WTC11 (cell line): ENCODE measurements around the gene CLRN3. TPM values are rescaled to one million over a fixed set of nuclear protein-coding genes. Genes with fewer than 3 reads are reported as not detected.

Experiments
- ATAC-seq: fragments of 200-7000 bp; cut with Tn5 transposase; 2 replicates; pipeline ENCODE4 v1.10.0; 2021; ENCODE audit warnings: mild to moderate bottlenecking, moderate library complexity
- CTCF ChIA-PET: fragments of 300-600 bp; sonication (Branson Sonifier 250); formaldehyde crosslinking; loops from one replicate; lab custom pipeline; 2021; ENCODE audit warnings: antibody characterized with exemption; lab: Charles Lee
- POLR2A ChIA-PET: fragments of 350-600 bp; sonication (Branson Sonifier 250); formaldehyde crosslinking; loops from one replicate; lab custom pipeline; 2021; ENCODE audit warnings: antibody characterized with exemption; lab: Charles Lee
- DNase-seq: peaks from one replicate; pipeline ENCODE4 v3.0.0; 2021; ENCODE audit warnings: low spot score
- H3K27ac Mint-ChIP-seq: 2 replicates; pipeline ENCODE4 v1.8.0; 2021; ENCODE audit warnings: mixed read lengths
- H3K27me3 Mint-ChIP-seq: 2 replicates; pipeline ENCODE4 v1.8.0; 2021; ENCODE audit warnings: low read depth, mild to moderate bottlenecking, moderate library complexity, mixed read lengths
- H3K36me3 Mint-ChIP-seq: 2 replicates; pipeline ENCODE4 v1.8.0; 2021; ENCODE audit warnings: mixed read lengths
- H3K4me1 Mint-ChIP-seq: 2 replicates; pipeline ENCODE4 v1.8.0; 2022; ENCODE audit warnings: mixed read lengths
- H3K4me3 Mint-ChIP-seq: 2 replicates; pipeline ENCODE4 v1.8.0; 2021; ENCODE audit warnings: mild to moderate bottlenecking, moderate library complexity, mixed read lengths
- H3K9me3 Mint-ChIP-seq: 2 replicates; pipeline ENCODE4 v1.8.0; 2021; ENCODE audit warnings: mixed read lengths
- EMX1 ChIP-seq: fragments of 250-450 bp; sonication (Bioruptor Pico); IDR thresholded peaks from 2 replicates; pipeline ENCODE4 v1.8.0; 2021; ENCODE audit warnings: mild to moderate bottlenecking
- ESRRA ChIP-seq: sonication (generic); formaldehyde crosslinking; IDR thresholded peaks from 2 replicates; pipeline ENCODE4 v1.8.1; 2022; ENCODE audit warnings: mild to moderate bottlenecking, missing genetic modification reagents, borderline replicate concordance
- FOXP1 ChIP-seq: sonication (generic); formaldehyde crosslinking; IDR thresholded peaks from 2 replicates; pipeline ENCODE4 v1.8.0; 2022; ENCODE audit warnings: missing genetic modification reagents, mild to moderate bottlenecking, moderate library complexity, borderline replicate concordance
- GRHL2 ChIP-seq: fragments of 250-450 bp; sonication (Bioruptor Pico); IDR thresholded peaks from 2 replicates; pipeline ENCODE4 v1.8.0; 2022; ENCODE audit warnings: mild to moderate bottlenecking, moderate library complexity; ENCODE audit not compliant: insufficient replicate concordance, severe bottlenecking
- GTF2I ChIP-seq: fragments of 250-450 bp; sonication (Bioruptor Pico); conservative IDR thresholded peaks from 2 replicates; pipeline ENCODE4 v1.4.0; 2021; ENCODE audit warnings: mild to moderate bottlenecking
- JUN ChIP-seq: sonication (generic); formaldehyde crosslinking; IDR thresholded peaks from 2 replicates; pipeline ENCODE4 v1.8.0; 2023; ENCODE audit warnings: mild to moderate bottlenecking, missing genetic modification reagents
- PRRX2 ChIP-seq: fragments of 250-450 bp; sonication (Bioruptor Pico); IDR thresholded peaks from 2 replicates; pipeline ENCODE4 v1.8.0; 2021; ENCODE audit warnings: mild to moderate bottlenecking
- RELA ChIP-seq: sonication (generic); formaldehyde crosslinking; IDR thresholded peaks from 2 replicates; pipeline ENCODE4 v1.8.1; 2022; ENCODE audit warnings: missing genetic modification reagents, mild to moderate bottlenecking, borderline replicate concordance
- RORB ChIP-seq: fragments of 250-450 bp; sonication (Bioruptor Pico); IDR thresholded peaks from 2 replicates; pipeline ENCODE4 v1.9.0; 2021; ENCODE audit warnings: mild to moderate bottlenecking
- SOX15 ChIP-seq: fragments of 250-450 bp; sonication (Bioruptor Pico); IDR thresholded peaks from 2 replicates; pipeline ENCODE4 v1.9.0; 2021; ENCODE audit warnings: mild to moderate bottlenecking
- TEAD4 ChIP-seq: sonication (generic); formaldehyde crosslinking; IDR thresholded peaks from 2 replicates; pipeline ENCODE4 v1.8.0; 2022; ENCODE audit warnings: mild to moderate bottlenecking, missing genetic modification reagents
- ZNF121 ChIP-seq: sonication (generic); formaldehyde crosslinking; IDR thresholded peaks from 2 replicates; pipeline ENCODE4 v1.8.0; 2023; ENCODE audit warnings: missing genetic modification reagents
- ZNF263 ChIP-seq: sonication (generic); formaldehyde crosslinking; IDR thresholded peaks from 2 replicates; pipeline ENCODE4 v1.8.1; 2022; ENCODE audit warnings: low read depth, mild to moderate bottlenecking, moderate library complexity, missing genetic modification reagents
- ZNF423 ChIP-seq: fragments of 250-450 bp; sonication (Bioruptor Pico); IDR thresholded peaks from 2 replicates; pipeline ENCODE4 v2.1.2; 2022; ENCODE audit warnings: mild to moderate bottlenecking, moderate library complexity
- total RNA-seq: library from RNA; stranded (reverse); gene quantifications from 3 replicates; pipeline ENCODE4 v1.2.3, GENCODE V29; 2021
- TF ChIP-seq, protein P1 (sequence below): sonication (generic); formaldehyde crosslinking; IDR thresholded peaks from 2 replicates; pipeline ENCODE4 v1.8.1; 2023; ENCODE audit warnings: mild to moderate bottlenecking, missing genetic modification reagents, borderline replicate concordance
- TF ChIP-seq, protein P2 (sequence below): sonication (generic); formaldehyde crosslinking; IDR thresholded peaks from 2 replicates; pipeline ENCODE4 v1.8.1; 2022; ENCODE audit warnings: mild to moderate bottlenecking, moderate library complexity, missing genetic modification reagents
- TF ChIP-seq, protein P3 (sequence below): sonication (generic); formaldehyde crosslinking; IDR thresholded peaks from 2 replicates; pipeline ENCODE4 v1.8.1; 2022; ENCODE audit warnings: low read depth, missing genetic modification reagents, borderline replicate concordance
- TF ChIP-seq, protein P4 (sequence below): sonication (generic); formaldehyde crosslinking; IDR thresholded peaks from 2 replicates; pipeline ENCODE4 v1.8.1; 2022; ENCODE audit warnings: missing genetic modification reagents, borderline replicate concordance
- TF ChIP-seq, protein P5 (sequence below): sonication (generic); formaldehyde crosslinking; IDR thresholded peaks from 2 replicates; pipeline ENCODE4 v1.8.1; 2023; ENCODE audit warnings: mild to moderate bottlenecking, missing genetic modification reagents, moderate library complexity
- TF ChIP-seq, protein P6 (sequence below): sonication (generic); formaldehyde crosslinking; IDR thresholded peaks from 2 replicates; pipeline ENCODE4 v1.8.1; 2023; ENCODE audit warnings: mild to moderate bottlenecking, moderate library complexity, missing genetic modification reagents
- TF ChIP-seq, protein P7 (sequence below): fragments of 250-450 bp; sonication (Bioruptor Pico); IDR thresholded peaks from 2 replicates; pipeline ENCODE4 v1.9.0; 2021; ENCODE audit warnings: mild to moderate bottlenecking, borderline replicate concordance

The CLRN3 gene
- total RNA-seq, 1 experiment from 2014 or later: not detected

DNA sequence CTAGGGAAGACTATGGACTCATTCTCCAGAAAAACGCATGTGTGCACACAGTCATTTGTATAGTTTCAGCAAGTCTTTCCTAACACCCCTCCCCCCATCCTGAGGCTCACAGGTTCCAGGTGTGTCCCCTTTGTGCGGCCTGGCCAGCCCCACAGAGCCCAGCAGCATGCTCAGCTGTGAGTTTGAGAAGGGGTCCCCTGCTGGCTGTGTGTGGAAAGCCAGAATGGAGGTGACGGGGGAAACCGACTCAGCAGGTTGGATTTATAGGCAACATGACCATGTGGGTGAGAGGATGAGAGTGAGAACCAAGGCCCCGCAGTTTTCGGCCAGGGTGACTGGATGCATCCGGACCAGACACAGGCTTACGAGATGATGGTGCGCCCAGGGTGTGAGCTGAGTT is 24.1 kb upstream of the CLRN3 start (continued):
- TF ChIP-seq, protein P1, sequence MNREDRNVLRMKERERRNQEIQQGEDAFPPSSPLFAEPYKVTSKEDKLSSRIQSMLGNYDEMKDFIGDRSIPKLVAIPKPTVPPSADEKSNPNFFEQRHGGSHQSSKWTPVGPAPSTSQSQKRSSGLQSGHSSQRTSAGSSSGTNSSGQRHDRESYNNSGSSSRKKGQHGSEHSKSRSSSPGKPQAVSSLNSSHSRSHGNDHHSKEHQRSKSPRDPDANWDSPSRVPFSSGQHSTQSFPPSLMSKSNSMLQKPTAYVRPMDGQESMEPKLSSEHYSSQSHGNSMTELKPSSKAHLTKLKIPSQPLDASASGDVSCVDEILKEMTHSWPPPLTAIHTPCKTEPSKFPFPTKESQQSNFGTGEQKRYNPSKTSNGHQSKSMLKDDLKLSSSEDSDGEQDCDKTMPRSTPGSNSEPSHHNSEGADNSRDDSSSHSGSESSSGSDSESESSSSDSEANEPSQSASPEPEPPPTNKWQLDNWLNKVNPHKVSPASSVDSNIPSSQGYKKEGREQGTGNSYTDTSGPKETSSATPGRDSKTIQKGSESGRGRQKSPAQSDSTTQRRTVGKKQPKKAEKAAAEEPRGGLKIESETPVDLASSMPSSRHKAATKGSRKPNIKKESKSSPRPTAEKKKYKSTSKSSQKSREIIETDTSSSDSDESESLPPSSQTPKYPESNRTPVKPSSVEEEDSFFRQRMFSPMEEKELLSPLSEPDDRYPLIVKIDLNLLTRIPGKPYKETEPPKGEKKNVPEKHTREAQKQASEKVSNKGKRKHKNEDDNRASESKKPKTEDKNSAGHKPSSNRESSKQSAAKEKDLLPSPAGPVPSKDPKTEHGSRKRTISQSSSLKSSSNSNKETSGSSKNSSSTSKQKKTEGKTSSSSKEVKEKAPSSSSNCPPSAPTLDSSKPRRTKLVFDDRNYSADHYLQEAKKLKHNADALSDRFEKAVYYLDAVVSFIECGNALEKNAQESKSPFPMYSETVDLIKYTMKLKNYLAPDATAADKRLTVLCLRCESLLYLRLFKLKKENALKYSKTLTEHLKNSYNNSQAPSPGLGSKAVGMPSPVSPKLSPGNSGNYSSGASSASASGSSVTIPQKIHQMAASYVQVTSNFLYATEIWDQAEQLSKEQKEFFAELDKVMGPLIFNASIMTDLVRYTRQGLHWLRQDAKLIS (CRISPR knock-in tag): no peak
- no peak for TF ChIP-seq SOX15 (CRISPR knock-in tag)
- no peak for TF ChIP-seq GRHL2 (CRISPR knock-in tag)

DNA sequence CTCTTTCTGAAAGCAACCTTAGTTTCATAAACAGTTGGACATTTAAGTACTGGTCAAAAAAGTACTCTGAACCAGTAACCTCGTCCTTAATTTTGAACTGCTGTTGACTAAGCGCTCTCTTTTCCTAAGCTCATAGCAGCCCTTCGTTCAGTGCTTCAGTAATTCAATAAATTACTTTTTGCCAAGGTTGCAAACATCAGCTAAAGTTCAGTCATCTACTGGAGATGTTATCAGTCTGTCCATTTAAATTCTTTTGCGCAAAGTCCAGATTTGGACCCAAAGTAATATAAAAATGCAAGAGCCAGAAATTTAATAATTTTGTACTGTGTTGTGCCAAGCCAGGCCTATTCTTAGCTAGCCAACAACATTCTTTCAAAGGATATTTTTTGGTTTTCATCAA is 22.6 kb upstream of the CLRN3 start:
- TF ChIP-seq EMX1 (CRISPR knock-in tag) (no peak), ESRRA (CRISPR knock-in tag) (no peak), JUN (CRISPR knock-in tag) (no peak), PRRX2 (CRISPR knock-in tag) (no peak), RORB (CRISPR knock-in tag) (no peak), FOXP1 (CRISPR knock-in tag) (no peak), GTF2I (no peak), RELA (CRISPR knock-in tag) (no peak), ZNF121 (CRISPR knock-in tag) (no peak), ZNF423 (no peak), TEAD4 (CRISPR knock-in tag) (no peak), ZNF263 (CRISPR knock-in tag) (no peak)
- TF ChIP-seq, protein P2, sequence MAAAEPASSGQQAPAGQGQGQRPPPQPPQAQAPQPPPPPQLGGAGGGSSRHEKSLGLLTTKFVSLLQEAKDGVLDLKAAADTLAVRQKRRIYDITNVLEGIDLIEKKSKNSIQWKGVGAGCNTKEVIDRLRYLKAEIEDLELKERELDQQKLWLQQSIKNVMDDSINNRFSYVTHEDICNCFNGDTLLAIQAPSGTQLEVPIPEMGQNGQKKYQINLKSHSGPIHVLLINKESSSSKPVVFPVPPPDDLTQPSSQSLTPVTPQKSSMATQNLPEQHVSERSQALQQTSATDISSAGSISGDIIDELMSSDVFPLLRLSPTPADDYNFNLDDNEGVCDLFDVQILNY (CRISPR knock-in tag): no peak
- TF ChIP-seq, protein P3, sequence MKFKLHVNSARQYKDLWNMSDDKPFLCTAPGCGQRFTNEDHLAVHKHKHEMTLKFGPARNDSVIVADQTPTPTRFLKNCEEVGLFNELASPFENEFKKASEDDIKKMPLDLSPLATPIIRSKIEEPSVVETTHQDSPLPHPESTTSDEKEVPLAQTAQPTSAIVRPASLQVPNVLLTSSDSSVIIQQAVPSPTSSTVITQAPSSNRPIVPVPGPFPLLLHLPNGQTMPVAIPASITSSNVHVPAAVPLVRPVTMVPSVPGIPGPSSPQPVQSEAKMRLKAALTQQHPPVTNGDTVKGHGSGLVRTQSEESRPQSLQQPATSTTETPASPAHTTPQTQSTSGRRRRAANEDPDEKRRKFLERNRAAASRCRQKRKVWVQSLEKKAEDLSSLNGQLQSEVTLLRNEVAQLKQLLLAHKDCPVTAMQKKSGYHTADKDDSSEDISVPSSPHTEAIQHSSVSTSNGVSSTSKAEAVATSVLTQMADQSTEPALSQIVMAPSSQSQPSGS: no peak
- TF ChIP-seq, protein P4, sequence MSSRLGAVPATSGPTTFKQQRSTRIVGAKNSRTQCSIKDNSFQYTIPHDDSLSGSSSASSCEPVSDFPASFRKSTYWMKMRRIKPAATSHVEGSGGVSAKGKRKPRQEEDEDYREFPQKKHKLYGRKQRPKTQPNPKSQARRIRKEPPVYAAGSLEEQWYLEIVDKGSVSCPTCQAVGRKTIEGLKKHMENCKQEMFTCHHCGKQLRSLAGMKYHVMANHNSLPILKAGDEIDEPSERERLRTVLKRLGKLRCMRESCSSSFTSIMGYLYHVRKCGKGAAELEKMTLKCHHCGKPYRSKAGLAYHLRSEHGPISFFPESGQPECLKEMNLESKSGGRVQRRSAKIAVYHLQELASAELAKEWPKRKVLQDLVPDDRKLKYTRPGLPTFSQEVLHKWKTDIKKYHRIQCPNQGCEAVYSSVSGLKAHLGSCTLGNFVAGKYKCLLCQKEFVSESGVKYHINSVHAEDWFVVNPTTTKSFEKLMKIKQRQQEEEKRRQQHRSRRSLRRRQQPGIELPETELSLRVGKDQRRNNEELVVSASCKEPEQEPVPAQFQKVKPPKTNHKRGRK (CRISPR knock-in tag): no peak
- TF ChIP-seq, protein P5, sequence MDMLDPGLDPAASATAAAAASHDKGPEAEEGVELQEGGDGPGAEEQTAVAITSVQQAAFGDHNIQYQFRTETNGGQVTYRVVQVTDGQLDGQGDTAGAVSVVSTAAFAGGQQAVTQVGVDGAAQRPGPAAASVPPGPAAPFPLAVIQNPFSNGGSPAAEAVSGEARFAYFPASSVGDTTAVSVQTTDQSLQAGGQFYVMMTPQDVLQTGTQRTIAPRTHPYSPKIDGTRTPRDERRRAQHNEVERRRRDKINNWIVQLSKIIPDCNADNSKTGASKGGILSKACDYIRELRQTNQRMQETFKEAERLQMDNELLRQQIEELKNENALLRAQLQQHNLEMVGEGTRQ (CRISPR knock-in tag): no peak
- TF ChIP-seq, protein P6, sequence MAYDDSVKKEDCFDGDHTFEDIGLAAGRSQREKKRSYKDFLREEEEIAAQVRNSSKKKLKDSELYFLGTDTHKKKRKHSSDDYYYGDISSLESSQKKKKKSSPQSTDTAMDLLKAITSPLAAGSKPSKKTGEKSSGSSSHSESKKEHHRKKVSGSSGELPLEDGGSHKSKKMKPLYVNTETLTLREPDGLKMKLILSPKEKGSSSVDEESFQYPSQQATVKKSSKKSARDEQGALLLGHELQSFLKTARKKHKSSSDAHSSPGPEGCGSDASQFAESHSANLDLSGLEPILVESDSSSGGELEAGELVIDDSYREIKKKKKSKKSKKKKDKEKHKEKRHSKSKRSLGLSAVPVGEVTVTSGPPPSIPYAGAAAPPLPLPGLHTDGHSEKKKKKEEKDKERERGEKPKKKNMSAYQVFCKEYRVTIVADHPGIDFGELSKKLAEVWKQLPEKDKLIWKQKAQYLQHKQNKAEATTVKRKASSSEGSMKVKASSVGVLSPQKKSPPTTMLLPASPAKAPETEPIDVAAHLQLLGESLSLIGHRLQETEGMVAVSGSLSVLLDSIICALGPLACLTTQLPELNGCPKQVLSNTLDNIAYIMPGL (CRISPR knock-in tag): no peak
- TF ChIP-seq, protein P7, sequence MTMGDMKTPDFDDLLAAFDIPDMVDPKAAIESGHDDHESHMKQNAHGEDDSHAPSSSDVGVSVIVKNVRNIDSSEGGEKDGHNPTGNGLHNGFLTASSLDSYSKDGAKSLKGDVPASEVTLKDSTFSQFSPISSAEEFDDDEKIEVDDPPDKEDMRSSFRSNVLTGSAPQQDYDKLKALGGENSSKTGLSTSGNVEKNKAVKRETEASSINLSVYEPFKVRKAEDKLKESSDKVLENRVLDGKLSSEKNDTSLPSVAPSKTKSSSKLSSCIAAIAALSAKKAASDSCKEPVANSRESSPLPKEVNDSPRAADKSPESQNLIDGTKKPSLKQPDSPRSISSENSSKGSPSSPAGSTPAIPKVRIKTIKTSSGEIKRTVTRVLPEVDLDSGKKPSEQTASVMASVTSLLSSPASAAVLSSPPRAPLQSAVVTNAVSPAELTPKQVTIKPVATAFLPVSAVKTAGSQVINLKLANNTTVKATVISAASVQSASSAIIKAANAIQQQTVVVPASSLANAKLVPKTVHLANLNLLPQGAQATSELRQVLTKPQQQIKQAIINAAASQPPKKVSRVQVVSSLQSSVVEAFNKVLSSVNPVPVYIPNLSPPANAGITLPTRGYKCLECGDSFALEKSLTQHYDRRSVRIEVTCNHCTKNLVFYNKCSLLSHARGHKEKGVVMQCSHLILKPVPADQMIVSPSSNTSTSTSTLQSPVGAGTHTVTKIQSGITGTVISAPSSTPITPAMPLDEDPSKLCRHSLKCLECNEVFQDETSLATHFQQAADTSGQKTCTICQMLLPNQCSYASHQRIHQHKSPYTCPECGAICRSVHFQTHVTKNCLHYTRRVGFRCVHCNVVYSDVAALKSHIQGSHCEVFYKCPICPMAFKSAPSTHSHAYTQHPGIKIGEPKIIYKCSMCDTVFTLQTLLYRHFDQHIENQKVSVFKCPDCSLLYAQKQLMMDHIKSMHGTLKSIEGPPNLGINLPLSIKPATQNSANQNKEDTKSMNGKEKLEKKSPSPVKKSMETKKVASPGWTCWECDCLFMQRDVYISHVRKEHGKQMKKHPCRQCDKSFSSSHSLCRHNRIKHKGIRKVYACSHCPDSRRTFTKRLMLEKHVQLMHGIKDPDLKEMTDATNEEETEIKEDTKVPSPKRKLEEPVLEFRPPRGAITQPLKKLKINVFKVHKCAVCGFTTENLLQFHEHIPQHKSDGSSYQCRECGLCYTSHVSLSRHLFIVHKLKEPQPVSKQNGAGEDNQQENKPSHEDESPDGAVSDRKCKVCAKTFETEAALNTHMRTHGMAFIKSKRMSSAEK (CRISPR knock-in tag): no peak
- TF ChIP-seq, all 79 proteins: peak for 0
- Mint-ChIP-seq H3K27me3 (no peaks in the 10 kb centered on the region), H3K4me3 (no peak overlapping the region), H3K36me3 (no peaks in the 10 kb centered on the region), H3K4me1 (peaks cover 4% of the 10 kb centered on the region; the same call in 1 of the 2 replicates), H3K27ac (no peak overlapping the region), H3K9me3 (no peaks in the 10 kb centered on the region)
- DNase-seq (no peak), ATAC-seq (no peak)
- ChIA-PET POLR2A (no interaction called here), CTCF (no interaction called here)
